GM19328 (cell line): ENCODE data around the gene DDX28.

Experiments used
- ATAC-seq: cut with Tn5 transposase; IDR thresholded peaks from one replicate; pipeline ENCODE4 v1.9.1; 2021; ENCODE audit warnings: mild to moderate bottlenecking, moderate library complexity; ENCODE audit not compliant: unreplicated experiment

Gene DDX28

GRCh38 chr16:67971111-67971510, 51.9 kb downstream of the DDX28 start:
- no peak for ATAC-seq
